Measurements from ENCODE around the gene THRA.
A peak's percentile ranks its signal among the peaks of the same experiment; 100 is the strongest.

Gene THRA

GRCh38 chr17:40062329-40063186 is at the start of gene THRA:
THRA (plus strand) TSS chr17:40062965; CDS start chr17:40074489, 11,524 bp downstream.
- peak; percentile 70 for DNase-seq

- DNase-seq: no peak
Observed at GRCh38 chr17:40014375-40014980, 48.3 kb upstream of the THRA start.

DNA sequence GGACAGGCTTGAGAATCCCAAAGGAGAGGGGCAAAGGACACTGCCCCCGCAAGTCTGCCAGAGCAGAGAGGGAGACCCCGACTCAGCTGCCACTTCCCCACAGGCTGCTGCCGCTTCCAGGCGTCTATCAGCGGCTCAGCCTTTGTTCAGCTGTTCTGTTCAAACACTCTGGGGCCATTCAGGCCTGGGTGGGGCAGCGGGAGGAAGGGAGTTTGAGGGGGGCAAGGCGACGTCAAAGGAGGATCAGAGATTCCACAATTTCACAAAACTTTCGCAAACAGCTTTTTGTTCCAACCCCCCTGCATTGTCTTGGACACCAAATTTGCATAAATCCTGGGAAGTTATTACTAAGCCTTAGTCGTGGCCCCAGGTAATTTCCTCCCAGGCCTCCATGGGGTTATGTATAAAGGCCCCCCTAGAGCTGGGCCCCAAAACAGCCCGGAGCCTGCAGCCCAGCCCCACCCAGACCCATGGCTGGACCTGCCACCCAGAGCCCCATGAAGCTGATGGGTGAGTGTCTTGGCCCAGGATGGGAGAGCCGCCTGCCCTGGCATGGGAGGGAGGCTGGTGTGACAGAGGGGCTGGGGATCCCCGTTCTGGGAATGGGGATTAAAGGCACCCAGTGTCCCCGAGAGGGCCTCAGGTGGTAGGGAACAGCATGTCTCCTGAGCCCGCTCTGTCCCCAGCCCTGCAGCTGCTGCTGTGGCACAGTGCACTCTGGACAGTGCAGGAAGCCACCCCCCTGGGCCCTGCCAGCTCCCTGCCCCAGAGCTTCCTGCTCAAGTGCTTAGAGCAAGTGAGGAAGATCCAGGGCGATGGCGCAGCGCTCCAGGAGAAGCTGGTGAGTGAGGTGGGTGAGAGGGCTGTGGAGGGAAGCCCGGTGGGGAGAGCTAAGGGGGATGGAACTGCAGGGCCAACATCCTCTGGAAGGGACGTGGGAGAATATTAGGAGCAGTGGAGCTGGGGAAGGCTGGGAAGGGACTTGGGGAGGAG is 47.5 kb upstream of the THRA start, which contains the start of gene CSF3:
CSF3 (plus strand) TSS at position 436 of the 993 bp plus-strand sequence; CDS start at position 471, 35 bp downstream.
- no peak for DNase-seq

- no peak for DNase-seq
Observed at GRCh38 chr17:40015998-40016985, 46.5 kb upstream of the THRA start.

DNA sequence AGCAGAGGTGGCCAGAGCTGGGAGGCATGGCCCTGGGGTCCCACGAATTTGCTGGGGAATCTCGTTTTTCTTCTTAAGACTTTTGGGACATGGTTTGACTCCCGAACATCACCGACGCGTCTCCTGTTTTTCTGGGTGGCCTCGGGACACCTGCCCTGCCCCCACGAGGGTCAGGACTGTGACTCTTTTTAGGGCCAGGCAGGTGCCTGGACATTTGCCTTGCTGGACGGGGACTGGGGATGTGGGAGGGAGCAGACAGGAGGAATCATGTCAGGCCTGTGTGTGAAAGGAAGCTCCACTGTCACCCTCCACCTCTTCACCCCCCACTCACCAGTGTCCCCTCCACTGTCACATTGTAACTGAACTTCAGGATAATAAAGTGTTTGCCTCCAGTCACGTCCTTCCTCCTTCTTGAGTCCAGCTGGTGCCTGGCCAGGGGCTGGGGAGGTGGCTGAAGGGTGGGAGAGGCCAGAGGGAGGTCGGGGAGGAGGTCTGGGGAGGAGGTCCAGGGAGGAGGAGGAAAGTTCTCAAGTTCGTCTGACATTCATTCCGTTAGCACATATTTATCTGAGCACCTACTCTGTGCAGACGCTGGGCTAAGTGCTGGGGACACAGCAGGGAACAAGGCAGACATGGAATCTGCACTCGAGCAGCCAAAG is 45.2 kb upstream of the THRA start:
- no peak for DNase-seq

DNA sequence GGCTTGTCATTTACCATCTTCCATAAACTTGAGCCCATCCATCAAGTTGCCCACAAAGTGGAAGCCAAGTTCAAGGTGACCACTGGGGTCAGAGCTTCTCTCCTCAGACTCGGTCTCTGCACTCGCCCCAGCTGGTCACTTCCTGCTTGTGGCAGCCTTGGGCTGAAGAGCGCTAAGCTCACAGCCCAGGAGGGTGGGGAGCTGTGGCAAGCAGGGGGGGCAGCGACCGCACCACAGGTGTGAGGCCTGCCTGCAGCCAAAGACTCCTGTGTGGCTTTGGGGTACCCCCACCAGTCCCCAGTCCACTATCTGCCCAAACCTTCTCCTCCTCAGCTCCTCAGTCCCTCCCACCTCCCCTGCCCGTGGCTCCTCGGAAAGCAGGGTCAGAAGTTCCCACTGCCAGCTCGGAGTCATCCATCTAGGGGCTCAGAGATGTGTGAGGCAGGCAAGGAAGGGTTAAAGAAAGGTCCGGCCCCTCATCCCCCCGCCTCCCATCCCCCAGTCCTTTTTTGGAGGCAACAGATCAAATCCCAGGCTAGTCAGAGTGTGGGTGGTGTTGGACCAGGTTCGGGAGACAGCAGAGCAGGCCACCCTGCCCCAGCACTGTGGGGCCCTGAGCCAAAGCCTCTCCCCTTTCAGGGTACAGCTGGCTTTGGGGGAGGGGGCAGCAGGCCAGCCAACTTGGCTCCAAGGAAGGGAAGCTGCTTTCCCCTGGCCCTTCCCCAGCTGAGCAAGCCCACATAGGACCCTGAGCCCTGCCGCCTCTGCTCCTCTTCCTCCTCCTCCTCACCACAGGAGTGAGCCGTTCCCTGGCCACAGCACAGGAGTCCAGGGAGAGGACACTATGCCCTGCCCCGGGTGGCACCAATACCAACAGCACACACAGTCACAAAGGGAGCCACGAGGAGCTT is 44.3 kb upstream of the THRA start:
- DNase-seq: no peak

DNA sequence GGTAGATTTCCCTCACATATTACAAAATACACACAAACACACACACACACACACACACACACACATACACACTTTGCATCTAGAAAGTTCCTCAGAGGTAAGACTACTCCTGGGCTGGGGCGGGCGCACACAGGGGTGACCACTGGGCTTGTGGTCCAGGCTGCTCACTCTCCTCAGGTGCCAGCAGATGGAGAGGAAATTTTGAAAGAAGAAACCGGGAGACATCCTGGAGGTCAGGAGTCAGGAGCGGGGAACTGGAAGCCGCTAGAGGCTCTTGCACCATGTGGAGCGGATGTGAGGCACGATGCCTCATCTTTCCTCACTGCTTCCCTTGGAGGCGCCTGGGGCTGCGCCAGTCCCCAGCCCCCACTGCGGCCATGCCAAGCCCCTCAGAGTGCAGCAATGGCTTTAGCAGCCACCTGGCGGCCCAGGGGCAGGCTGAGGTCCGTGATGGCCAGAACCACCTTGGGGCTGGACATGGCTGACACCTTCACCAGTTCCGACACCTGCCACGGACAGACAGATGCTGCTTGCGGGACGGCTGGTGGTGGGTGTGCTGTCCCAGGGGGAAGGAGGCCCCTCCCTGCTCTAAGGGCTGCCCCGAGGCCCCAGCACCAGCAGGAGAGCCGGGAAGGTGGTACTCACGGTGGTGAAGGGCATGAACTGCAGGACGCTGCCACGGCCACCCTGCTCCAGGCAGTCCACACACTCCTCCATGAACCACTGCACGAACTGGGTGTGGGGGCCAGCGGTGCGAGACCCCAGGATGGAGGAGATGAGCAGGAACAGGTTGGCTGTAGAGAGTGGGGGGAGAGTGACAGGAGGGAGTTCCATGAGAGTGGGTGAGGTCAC is 43.4 kb upstream of the THRA start:
- DNase-seq: no peak

- no peak for DNase-seq
Observed at GRCh38 chr17:40020146-40020545, 42.6 kb upstream of the THRA start.

DNA sequence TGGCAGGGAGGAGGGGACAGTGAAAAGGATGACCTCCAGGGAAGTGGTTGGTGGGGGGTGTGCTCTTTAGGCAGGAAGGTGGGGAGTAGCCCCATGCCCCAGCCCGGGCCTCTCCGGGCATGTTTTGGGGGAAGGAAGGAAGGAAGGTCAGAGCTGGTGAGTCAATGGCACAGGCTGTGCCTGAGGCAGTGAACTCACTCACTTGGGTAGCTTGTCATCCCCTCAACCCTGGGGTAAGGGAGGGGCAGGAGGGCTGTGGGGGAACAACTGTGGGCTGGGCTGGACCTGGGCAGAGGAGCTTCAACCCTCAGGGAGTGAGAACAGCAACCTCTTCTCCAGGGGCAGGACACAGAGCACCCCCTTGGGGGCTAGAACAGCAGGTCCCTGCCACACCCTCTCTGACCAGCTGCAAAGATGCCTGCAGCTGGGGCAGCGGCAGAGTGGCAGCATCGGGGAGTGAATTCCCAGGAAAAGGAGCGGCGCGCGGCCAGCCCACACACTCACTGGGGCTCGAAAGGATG is 41.3 kb upstream of the THRA start:
- DNase-seq: no peak

DNA sequence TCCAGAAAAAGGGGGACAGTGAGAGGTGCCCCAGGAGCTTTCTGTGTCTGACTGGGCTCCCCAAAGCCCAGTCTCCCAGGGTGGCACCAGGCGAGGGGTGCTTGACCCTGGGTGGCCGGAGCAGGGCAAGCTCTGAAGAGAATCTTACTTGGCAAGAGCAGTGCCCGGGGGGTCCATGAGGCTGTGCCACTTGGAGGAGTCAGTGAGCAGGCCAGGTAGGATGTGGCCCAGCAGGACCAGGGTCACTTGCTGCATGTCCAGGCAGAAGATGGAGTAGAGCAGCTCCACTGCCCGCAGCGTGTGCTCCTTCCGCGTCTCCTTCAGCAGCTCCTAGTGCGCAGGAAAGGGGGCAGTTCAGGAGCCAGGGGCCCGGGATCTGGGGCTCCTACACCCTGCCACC is 40.3 kb upstream of the THRA start:
- no peak for DNase-seq

GRCh38 chr17:40022961-40023541 is 39.7 kb upstream of the THRA start:
- no peak for DNase-seq

- no peak for DNase-seq
Observed at GRCh38 chr17:40023590-40024292, 39.0 kb upstream of the THRA start.

- DNase-seq: no peak
Observed at GRCh38 chr17:40024901-40025300, 37.9 kb upstream of the THRA start.

GRCh38 chr17:40025559-40025958 is 37.2 kb upstream of the THRA start:
- DNase-seq: no peak

DNA sequence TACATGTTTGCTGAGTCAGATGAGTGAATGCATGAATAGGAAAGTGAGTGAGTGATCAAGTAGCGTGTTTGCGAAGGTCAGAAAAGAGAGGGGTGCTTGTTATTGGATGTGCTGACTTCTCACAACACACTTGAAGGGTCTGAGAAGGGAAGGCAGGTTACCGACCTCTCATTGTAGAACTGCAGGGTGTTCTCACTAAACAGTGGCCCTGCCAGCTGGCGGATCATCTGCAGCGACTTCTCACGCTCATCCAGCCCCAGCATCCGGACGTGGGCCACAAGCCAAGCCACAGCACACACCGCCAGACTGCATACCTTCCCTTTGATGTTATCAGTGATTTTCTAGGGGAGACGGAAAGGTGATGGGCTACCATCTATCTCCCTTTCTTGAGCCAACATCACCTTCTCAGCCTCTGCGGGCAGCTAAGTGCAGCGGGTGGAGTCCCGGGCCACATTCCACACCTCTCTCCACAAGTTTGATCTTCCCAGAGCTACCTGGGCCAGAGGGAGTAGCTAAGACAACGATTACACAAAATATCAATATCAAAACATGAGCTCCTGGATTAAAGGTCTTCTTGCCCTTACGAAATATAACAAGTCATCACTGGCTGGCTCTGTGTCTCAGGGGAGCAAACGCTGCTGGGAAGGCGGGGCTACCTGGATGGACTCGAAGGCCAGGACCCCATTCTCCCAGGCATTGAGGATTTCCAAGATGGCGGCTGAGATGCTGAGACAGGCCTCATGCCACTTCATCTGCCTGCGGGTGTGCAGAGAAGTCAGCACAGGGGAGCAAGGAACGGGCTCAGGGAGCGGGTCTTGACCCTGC is 36.6 kb upstream of the THRA start:
- DNase-seq: peak; percentile 44

- DNase-seq: peak; percentile 74
Observed at GRCh38 chr17:40026816-40027613, 35.8 kb upstream of the THRA start.

All from activated CD4-positive, alpha-beta T cell treated with anti-CD3 and anti-CD28 coated beads, Interleukin-2, amount 50 U/mL, for 1 hour (primary cell).